Adrenal gland (tissue), 12 donors: ENCODE measurements around the gene ARHGEF28. TPM values are rescaled to one million over a fixed set of nuclear protein-coding genes. Genes with fewer than 3 reads are reported as not detected.

Experiments
- DNase-seq, 7 donors: peaks; one replicate each; pipeline ENCODE4 v3.0.0-alpha.2; 2019 to 2020
- H3K27ac ChIP-seq, 5 donors: fragments of 200-600 bp; sonication (generic) in 4 of 5; 1 replicate in 3 of 5; 2 replicates in 2 of 5; pipeline versions ENCODE4 v1.5.1 to v1.8.0; 2016 to 2020; ENCODE audit warnings: mild to moderate bottlenecking in 1 of 5
- H3K27me3 ChIP-seq: fragments of 200-600 bp; 2 replicates; pipeline ENCODE4 v1.8.0; 2021
- H3K36me3 ChIP-seq, 2 donors: fragments of 200-600 bp; replicated peaks in 1 of 2; 1 replicate in 1 of 2; 2 replicates in 1 of 2; pipeline versions ENCODE4 v1.5.1 to v1.8.0; 2018 to 2022
- H3K4me1 ChIP-seq, 2 donors: fragments of 200-600 bp; replicated peaks in 1 of 2; 1 replicate in 1 of 2; 2 replicates in 1 of 2; pipeline versions ENCODE4 v1.5.1 to v1.8.0; 2018 to 2021
- H3K4me3 ChIP-seq, 4 donors: fragments of 200-600 bp; sonication (generic) in 3 of 4; one replicate each; pipeline ENCODE4 v1.5.1; 2016 to 2018
- H3K9me3 ChIP-seq, 3 donors: fragments of 200-600 bp; sonication (generic) in 1 of 3; replicated peaks in 1 of 3; 1 replicate in 2 of 3; 2 replicates in 1 of 3; pipeline versions ENCODE4 v1.5.1 to v1.8.0; 2016 to 2021
- POLR2A ChIP-seq, 2 donors: fragments of 450-650 bp; IDR thresholded peaks; one replicate each; pipeline ENCODE4 v1.6.1; 2017; ENCODE audit warnings: antibody characterized with exemption in 2 of 2, mild to moderate bottlenecking in 2 of 2, moderate library complexity in 1 of 2
- WGBS, 4 donors: extraction: QIAGEN DNeasy Blood & Tissue Kit in 2 of 4; methylation state at CpG; one replicate each; pipeline versions ENCODE4 v1.1.5 to v1.1.7; 2013 to 2017; 5-methylcytosine and 5-hydroxymethylcytosine counted together
- intact Hi-C, 2 donors: fragments of 100-400 bp; cut with DNase I; formaldehyde crosslinking; loops; one replicate each; pipeline versions ENCODE4 v1.14.1 to v1.15.0; 2022 to 2023
- polyA plus RNA-seq, 3 donors: library from polyadenylated mRNA; stranded (reverse); fragments of 200-250 nt in 2 of 3; fragments of 350-450 nt in 1 of 3; fragmentation: Illumina TruSeq in 1 of 3; extraction: RNeasy Lipid Tissue Mini Kit (QIAGEN cat#74804) in 1 of 3; gene quantifications; one replicate each; pipeline ENCODE4 v1.2.3, GENCODE V29; 2013 to 2014
- total RNA-seq, 9 donors: library from RNA; depleted of rRNA in 4 of 9; stranded (reverse); fragments of >200 nt in 4 of 9; fragments of 120-200 nt in 1 of 9; fragmentation: NEBNext Ultra II Directional in 1 of 9; extraction: Animal tissue kit (Norgen Biotek cat#: 25700) in 1 of 9; gene quantifications; one replicate each; pipeline versions ENCODE4 v1.1.0 to v1.2.4, GENCODE V29; 2013 to 2023
- TF ChIP-seq, protein P1 (sequence below), 6 experiments: fragments of 450-650 bp in 4 of 6; fragments of 200-600 bp in 2 of 6; sonication (generic) in 1 of 6; IDR thresholded peaks; 1 replicate in 5 of 6; 2 replicates in 1 of 6; pipeline versions ENCODE4 v1.5.1 to v1.8.0; 2016 to 2021; ENCODE audit warnings: antibody characterized with exemption in 6 of 6, mild to moderate bottlenecking in 2 of 6, moderate library complexity in 1 of 6
- donor health status: healthy with polysubstance abuse.
- donor health status: Bipolar disorder and iron deficiency.
- donor health status: DM: yes; HTN: yes; CAD: no.
- donor health status: DM: no; HTN: no; CAD: no.
- donor health status: DM: no; HTN: no; CAD: no.
- donor health status: DM: yes; HTN: yes; CAD: no.

ARHGEF28 gene
- total and polyA plus RNA-seq, 12 donors = 25.3 to 138 (median 42.4) TPM

DNA sequence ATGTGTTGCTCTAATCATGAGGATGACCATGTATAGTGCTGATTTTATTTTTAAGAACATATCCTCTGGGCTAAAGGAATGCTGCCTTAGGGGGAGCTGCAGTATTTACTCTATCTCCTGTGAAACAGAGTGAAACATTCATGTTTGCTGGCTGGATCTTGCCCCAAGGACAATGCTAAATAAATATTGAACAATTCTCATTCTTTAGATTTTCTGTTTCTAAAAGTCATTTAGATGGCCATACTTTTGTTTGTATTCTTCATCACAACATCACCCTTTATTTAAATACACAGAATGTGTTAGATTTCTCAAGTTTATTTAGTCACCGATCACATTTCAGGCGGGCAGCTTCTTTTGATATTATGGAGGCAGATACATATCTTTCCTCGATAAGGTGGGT is 103.3 kb downstream of the ARHGEF28 start:
- TF ChIP-seq, protein P1, sequence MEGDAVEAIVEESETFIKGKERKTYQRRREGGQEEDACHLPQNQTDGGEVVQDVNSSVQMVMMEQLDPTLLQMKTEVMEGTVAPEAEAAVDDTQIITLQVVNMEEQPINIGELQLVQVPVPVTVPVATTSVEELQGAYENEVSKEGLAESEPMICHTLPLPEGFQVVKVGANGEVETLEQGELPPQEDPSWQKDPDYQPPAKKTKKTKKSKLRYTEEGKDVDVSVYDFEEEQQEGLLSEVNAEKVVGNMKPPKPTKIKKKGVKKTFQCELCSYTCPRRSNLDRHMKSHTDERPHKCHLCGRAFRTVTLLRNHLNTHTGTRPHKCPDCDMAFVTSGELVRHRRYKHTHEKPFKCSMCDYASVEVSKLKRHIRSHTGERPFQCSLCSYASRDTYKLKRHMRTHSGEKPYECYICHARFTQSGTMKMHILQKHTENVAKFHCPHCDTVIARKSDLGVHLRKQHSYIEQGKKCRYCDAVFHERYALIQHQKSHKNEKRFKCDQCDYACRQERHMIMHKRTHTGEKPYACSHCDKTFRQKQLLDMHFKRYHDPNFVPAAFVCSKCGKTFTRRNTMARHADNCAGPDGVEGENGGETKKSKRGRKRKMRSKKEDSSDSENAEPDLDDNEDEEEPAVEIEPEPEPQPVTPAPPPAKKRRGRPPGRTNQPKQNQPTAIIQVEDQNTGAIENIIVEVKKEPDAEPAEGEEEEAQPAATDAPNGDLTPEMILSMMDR (IDR thresholded peaks at IDR 0.05) = no peak
- no peak for TF ChIP-seq POLR2A (IDR thresholded peaks at IDR 0.05)
- Histone ChIP-seq H3K4me3 (no peak overlapping the region), H3K4me1 (peaks cover 23 to 60% of the 10 kb centered on the region in 2 donors), H3K36me3 (no peaks in the 10 kb centered on the region), H3K27ac (peak overlapping the region in 3 of 5 donors; percentile 13 to 31 (median 26)), H3K9me3 (no peaks in the 10 kb centered on the region), H3K27me3 (no peaks in the 10 kb centered on the region)
- WGBS, 4 donors = 93 to 98% (median 95%) methylated on average over 3 of the region's 3 CpGs
- no peak for DNase-seq
- intact Hi-C loops = no loop called here

DNA sequence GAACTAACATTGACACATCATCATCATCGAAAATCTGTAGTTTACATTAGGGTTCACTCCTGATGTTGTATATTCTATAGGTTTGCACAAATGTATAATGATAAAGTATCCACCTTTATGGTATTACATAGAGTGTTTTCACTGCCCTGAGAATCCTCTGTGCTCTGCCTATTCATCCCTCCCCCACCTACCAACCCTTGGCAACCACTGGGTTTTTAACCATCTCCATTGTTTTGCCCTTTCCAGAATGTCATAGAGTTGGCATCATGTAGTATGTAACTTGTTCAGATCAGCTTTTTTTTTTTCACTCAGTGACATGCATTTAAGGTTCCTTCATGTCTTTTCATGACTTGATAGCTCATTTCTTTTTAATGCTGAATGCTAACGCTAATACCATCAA is 106.0 kb downstream of the ARHGEF28 start:
- peaks cover 18 to 56% of the 10 kb centered on the region in 2 donors for H3K4me1 ChIP-seq
- intact Hi-C loops = no loop called here
- WGBS, 4 donors = 97 to 100% (median 98%) methylated on average over 2 of the region's 2 CpGs

DNA sequence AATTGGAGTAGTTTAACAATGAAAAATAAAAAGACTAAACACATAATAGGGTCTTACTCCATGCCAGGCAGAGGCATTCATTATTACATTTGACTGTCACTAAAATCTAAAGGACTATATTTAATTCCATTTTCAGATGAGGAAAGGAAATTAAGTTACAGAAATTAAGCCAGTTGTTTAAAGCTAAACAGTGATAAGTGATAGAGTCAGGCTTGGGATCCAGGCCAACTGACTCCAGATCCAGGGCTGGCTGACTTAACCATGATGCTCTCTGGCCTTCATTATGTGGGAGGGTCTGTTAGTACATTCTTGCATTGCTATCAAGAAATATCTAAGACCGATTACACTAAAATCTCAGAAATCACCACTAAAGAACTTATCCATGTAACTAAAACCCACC is 107.2 kb downstream of the ARHGEF28 start:
- Histone ChIP-seq H3K4me1 (peaks cover 12 to 44% of the 10 kb centered on the region in 2 donors), H3K9me3 (no peaks in the 10 kb centered on the region), H3K4me3 (no peak overlapping the region), H3K27ac (no peak overlapping the region), H3K27me3 (no peaks in the 10 kb centered on the region), H3K36me3 (no peaks in the 10 kb centered on the region)
- peak in 2 of 7 donors; percentile 51 to 59 for DNase-seq
- WGBS, 4 donors = 36 to 54% (median 48%) methylated on average over 1 of the region's 1 CpG
- TF ChIP-seq, protein P1 (IDR thresholded peaks at IDR 0.05) = no peak
- no peak for TF ChIP-seq POLR2A (IDR thresholded peaks at IDR 0.05)
- intact Hi-C loops = no loop called here

More for the DNA sequence above, 106.0 kb downstream of the ARHGEF28 start:
- H3K36me3 ChIP-seq = no peaks in the 10 kb centered on the region
- H3K4me3 ChIP-seq = no peak overlapping the region
- DNase-seq = no peak
- TF ChIP-seq, protein P1 (IDR thresholded peaks at IDR 0.05) = no peak
- TF ChIP-seq POLR2A (IDR thresholded peaks at IDR 0.05) = no peak
- no peak overlapping the region for H3K27ac ChIP-seq
- no peaks in the 10 kb centered on the region for H3K27me3 ChIP-seq
- H3K9me3 ChIP-seq = no peaks in the 10 kb centered on the region

DNA sequence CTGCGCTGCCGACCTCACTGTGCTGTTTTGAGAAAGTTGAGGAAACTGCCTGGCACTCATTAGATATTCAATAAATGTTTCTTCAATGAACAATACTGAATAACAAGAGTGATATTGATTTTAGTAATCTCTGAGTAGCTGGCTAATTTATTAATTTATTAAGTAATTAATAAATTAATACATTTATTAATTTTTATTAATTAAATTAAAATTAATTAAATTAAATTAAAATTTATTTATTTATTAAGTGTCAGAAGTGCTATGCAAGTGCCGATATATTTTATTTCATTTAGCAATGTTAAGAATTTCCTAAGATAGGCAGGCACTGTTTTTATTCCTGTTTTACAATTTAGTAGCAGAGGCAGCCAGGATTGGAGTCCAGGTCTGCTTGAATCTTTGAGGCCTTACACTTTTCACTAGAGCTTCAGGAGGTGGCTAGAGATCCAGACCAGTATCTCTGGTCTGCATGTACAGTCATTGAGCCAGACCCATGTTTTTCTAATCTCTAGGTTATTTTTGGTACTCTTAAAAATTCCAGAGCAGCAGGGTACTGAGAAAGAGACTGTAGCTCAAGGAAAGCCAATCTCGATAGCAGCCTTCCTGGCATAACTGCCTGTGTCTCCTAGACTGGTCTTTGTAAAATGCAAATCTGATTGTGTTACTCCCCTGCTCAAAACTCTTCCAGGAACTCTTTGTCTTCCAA is 109.2 kb downstream of the ARHGEF28 start:
- Histone ChIP-seq H3K27me3 (no peaks in the 10 kb centered on the region), H3K27ac (peak overlapping the region in 1 of 5 donors; percentile 26), H3K36me3 (no peaks in the 10 kb centered on the region), H3K4me3 (no peak overlapping the region), H3K4me1 (peaks cover 8 to 30% of the 10 kb centered on the region in 2 donors), H3K9me3 (no peaks in the 10 kb centered on the region)
- no peak for TF ChIP-seq POLR2A (IDR thresholded peaks at IDR 0.05)
- TF ChIP-seq, protein P1 (IDR thresholded peaks at IDR 0.05) = no peak
- intact Hi-C loops = no loop called here
- WGBS, 4 donors = 34 to 88% (median 86%) methylated on average over 4 of the region's 4 CpGs
- DNase-seq = no peak
